ENCODE results near the gene MPG. TPM values are rescaled to one million over a fixed set of nuclear protein-coding genes. Genes with fewer than 3 reads are reported as not detected.

The MPG gene
- polyA plus RNA-seq, 3 donors: 32.5 to 86.9 (median 70.6) TPM

DNA sequence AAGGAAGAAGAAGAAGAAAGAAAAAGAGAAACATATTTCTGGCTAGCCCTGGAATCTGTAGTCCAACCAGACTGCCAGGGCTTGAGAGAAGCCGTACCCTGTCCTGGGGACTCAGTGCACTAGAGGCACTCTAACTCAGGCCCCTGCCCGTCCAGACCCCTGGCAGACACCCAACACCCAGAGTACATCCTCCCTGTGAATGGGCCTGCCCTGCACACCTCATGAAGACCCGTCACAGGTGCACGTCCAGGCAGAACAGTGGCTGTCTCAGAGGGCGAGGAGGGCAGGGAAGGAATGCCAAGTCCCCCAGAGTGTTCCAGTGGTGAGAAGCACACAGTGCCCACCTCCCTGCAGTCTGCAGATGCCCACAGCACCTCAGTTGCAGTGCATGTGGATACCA is 23.0 kb downstream of the MPG start:
- Mint-ChIP-seq H3K4me3 (no peak overlapping the region), H3K4me1 (peaks cover 7% of the 10 kb centered on the region), H3K27ac (no peak overlapping the region), H3K27me3 (ENCODE audit: low read depth in 3 of 3) (peaks cover 0 to 5% (median 0%) of the 10 kb centered on the region in 3 donors), H3K36me3 (peaks cover 43 to 54% of the 10 kb centered on the region in 2 donors), H3K9me3 (peaks cover 0 to 2% (median 0%) of the 10 kb centered on the region in 7 donors)
- TF ChIP-seq, protein P1, sequence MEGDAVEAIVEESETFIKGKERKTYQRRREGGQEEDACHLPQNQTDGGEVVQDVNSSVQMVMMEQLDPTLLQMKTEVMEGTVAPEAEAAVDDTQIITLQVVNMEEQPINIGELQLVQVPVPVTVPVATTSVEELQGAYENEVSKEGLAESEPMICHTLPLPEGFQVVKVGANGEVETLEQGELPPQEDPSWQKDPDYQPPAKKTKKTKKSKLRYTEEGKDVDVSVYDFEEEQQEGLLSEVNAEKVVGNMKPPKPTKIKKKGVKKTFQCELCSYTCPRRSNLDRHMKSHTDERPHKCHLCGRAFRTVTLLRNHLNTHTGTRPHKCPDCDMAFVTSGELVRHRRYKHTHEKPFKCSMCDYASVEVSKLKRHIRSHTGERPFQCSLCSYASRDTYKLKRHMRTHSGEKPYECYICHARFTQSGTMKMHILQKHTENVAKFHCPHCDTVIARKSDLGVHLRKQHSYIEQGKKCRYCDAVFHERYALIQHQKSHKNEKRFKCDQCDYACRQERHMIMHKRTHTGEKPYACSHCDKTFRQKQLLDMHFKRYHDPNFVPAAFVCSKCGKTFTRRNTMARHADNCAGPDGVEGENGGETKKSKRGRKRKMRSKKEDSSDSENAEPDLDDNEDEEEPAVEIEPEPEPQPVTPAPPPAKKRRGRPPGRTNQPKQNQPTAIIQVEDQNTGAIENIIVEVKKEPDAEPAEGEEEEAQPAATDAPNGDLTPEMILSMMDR (IDR thresholded peaks at IDR 0.05): no peak
- Histone ChIP-seq H3K36me3 (replicated peaks in 1 of 2; ENCODE audit: control insufficient read depth in 1 of 2, insufficient read depth in 2 of 2, low read length in 2 of 2) (peaks cover 4 to 19% of the 10 kb centered on the region in 2 donors), H4K20me1 (ENCODE audit: insufficient read depth, low read length) (no peaks in the 10 kb centered on the region), H3K4me1 (ENCODE audit: control insufficient read depth in 1 of 2, insufficient read depth in 2 of 2, low read length in 2 of 2) (no peaks in the 10 kb centered on the region), H3K4me2 (replicated peaks; ENCODE audit: extremely low read depth, low read length, poor library complexity, severe bottlenecking) (no peak overlapping the region), H3K4me3 (replicated peaks in 1 of 3; ENCODE audit: low read depth in 2 of 3, low read length in 3 of 3) (no peak overlapping the region), H3K9me3 (replicated peaks in 1 of 2; ENCODE audit: control insufficient read depth in 1 of 2, insufficient read depth in 1 of 2, low read length in 2 of 2) (no peaks in the 10 kb centered on the region), H3K27me3 (ENCODE audit: control insufficient read depth in 2 of 2, insufficient read depth in 2 of 2, low read length in 2 of 2) (no peaks in the 10 kb centered on the region), H2AFZ (ENCODE audit: insufficient read depth, low read depth, low read length, poor library complexity, severe bottlenecking) (no peak overlapping the region), H3K79me2 (ENCODE audit: insufficient read depth, low read length) (no peaks in the 10 kb centered on the region), H3K9ac (ENCODE audit: insufficient read depth, low read length, poor library complexity, severe bottlenecking) (no peak overlapping the region), H3K27ac (ENCODE audit: low read depth in 1 of 2, low read length in 2 of 2) (no peak overlapping the region)
- intact Hi-C loops (cut with micrococcal nuclease): no loop called here
- DNase-seq: no peak
- WGBS (ENCODE audit: insufficient coverage): 100% methylated on average over 5 of the region's 5 CpGs

DNA sequence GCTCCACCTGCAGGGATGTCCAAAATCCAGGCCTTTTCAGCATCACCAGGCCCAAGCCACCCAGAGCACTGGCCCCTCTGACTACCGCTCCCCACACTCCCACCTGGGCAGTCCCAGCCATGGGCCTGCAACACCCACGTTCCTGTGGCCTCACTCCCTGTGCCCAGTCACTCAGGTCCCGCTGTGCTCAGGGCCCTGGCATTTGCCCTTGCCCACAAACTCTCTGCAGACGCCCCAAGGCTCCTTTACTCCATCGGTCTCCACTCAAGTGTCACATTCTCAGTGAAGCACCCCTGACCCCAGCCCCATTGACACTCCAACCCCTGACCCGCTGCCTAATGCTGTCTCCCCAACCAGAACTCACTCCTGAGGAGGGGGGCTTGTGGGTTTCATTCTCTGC is 23.6 kb downstream of the MPG start:
- no peak for DNase-seq
- Histone ChIP-seq H3K27ac (ENCODE audit: low read depth in 1 of 2, low read length in 2 of 2) (no peak overlapping the region), H2AFZ (ENCODE audit: insufficient read depth, low read depth, low read length, poor library complexity, severe bottlenecking) (no peak overlapping the region), H3K9ac (ENCODE audit: insufficient read depth, low read length, poor library complexity, severe bottlenecking) (no peak overlapping the region), H3K9me3 (replicated peaks in 1 of 2; ENCODE audit: control insufficient read depth in 1 of 2, insufficient read depth in 1 of 2, low read length in 2 of 2) (no peaks in the 10 kb centered on the region), H3K4me3 (replicated peaks in 1 of 3; ENCODE audit: low read depth in 2 of 3, low read length in 3 of 3) (no peak overlapping the region), H3K79me2 (ENCODE audit: insufficient read depth, low read length) (no peaks in the 10 kb centered on the region), H3K27me3 (ENCODE audit: control insufficient read depth in 2 of 2, insufficient read depth in 2 of 2, low read length in 2 of 2) (no peaks in the 10 kb centered on the region), H3K4me1 (ENCODE audit: control insufficient read depth in 1 of 2, insufficient read depth in 2 of 2, low read length in 2 of 2) (no peaks in the 10 kb centered on the region), H3K4me2 (replicated peaks; ENCODE audit: extremely low read depth, low read length, poor library complexity, severe bottlenecking) (no peak overlapping the region), H3K36me3 (replicated peaks in 1 of 2; ENCODE audit: control insufficient read depth in 1 of 2, insufficient read depth in 2 of 2, low read length in 2 of 2) (peaks cover 4 to 19% of the 10 kb centered on the region in 2 donors), H4K20me1 (ENCODE audit: insufficient read depth, low read length) (no peaks in the 10 kb centered on the region)
- TF ChIP-seq, protein P1 (IDR thresholded peaks at IDR 0.05): no peak
- 90% methylated on average over 3 of the region's 6 CpGs for WGBS (ENCODE audit: insufficient coverage)
- peak overlapping the region in 1 of 7 donors; percentile 54 for H3K27ac Mint-ChIP-seq
- peaks cover 7% of the 10 kb centered on the region for H3K4me1 Mint-ChIP-seq
- H3K36me3 Mint-ChIP-seq: peaks cover 44 to 54% of the 10 kb centered on the region in 2 donors
- H3K4me3 Mint-ChIP-seq: no peak overlapping the region
- H3K9me3 Mint-ChIP-seq: peaks cover 0 to 2% (median 0%) of the 10 kb centered on the region in 7 donors
- intact Hi-C loops (cut with micrococcal nuclease): no loop called here
- H3K27me3 Mint-ChIP-seq (ENCODE audit: low read depth in 3 of 3): peaks cover 0 to 5% (median 0%) of the 10 kb centered on the region in 3 donors
